HL-60/S4 treated with phorbol 12-myristate 13-acetate at 8.2 ng/mL for 4 days and 3 days (cell line): Measurements from ENCODE around the gene TGFB1.
"Not testable (repeated sequence)": the region's sequence is repeated elsewhere in the genome, so short reads cannot be mapped to it uniquely, and the experiment has no call there.

Experiments used
- in situ Hi-C: fragments of 300-500 bp; cut with MboI; formaldehyde crosslinking; loops from 2 replicates; pipeline ENCODE4 v1.15.0; 2022; ENCODE audit warnings: low sequenced_read_pairs

Gene TGFB1

GRCh38 chr19:41346916-41347315 is 6.8 kb downstream of the TGFB1 start:
- in situ Hi-C loops = not testable (repeated sequence)

GRCh38 chr19:41344162-41344561 is 9.6 kb downstream of the TGFB1 start:
- in situ Hi-C loops = no loop called here

GRCh38 chr19:41341669-41342490 is 11.8 kb downstream of the TGFB1 start:
- in situ Hi-C loops = no loop called here

DNA sequence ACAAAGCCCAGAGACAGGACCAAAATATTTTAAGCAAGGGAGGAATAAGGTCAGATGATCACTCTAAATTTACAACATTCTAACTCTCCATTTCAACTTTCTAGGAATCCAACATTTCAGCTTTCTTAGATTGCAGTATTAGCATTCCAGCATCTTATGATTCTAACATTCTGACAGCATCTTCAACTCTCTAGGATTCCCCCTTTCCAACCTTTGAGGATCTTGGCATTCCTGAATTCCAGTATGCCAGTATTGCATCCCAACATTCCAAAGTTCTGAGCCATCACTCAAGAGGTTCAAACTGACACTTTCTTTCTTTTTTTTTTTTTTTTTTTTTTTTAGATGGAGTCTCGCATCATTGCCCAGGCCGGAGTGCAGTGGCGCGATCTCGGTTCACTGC is 13.8 kb downstream of the TGFB1 start:
- in situ Hi-C loops = no loop called here

GRCh38 chr19:41335467-41335866 is 18.3 kb downstream of the TGFB1 start:
- in situ Hi-C loops = no loop called here

DNA sequence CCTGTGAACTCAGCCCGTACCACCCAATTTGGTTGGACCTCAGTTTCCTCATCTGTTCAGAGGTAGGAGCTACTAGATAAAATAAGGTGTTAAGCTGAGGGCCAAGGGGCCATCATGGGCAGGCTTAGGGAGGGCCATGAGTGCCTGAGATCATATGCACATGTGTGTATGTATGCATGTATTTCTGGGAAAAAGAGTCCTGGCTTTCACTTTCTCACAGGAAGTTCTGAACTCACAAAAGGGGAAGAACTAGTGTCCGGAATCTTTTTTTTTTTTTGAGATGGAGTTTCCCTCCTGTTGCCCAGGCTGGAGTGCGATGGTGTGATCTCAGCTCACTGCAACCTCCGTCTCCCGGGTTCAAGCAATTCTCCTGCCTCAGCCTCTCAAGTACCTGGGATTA is 18.9 kb downstream of the TGFB1 start:
- in situ Hi-C loops = no loop called here

GRCh38 chr19:41332468-41332867 is 21.3 kb downstream of the TGFB1 start:
- in situ Hi-C loops = no loop called here

DNA sequence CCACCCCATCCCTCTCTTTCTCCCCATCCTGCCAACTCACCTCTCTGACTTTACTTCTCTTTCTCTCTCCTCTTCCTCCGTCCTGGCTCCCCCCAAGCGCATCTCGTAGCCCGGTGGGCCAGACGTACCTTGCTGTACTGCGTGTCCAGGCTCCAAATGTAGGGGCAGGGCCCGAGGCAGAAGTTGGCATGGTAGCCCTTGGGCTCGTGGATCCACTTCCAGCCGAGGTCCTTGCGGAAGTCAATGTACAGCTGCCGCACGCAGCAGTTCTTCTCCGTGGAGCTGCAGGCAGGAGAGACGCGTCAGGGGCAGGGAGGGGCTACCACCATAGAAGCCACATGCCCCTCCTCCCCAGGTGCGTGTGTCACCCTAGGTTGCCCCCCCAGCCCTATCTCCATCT is 21.7 kb downstream of the TGFB1 start:
- in situ Hi-C loops = no loop called here

DNA sequence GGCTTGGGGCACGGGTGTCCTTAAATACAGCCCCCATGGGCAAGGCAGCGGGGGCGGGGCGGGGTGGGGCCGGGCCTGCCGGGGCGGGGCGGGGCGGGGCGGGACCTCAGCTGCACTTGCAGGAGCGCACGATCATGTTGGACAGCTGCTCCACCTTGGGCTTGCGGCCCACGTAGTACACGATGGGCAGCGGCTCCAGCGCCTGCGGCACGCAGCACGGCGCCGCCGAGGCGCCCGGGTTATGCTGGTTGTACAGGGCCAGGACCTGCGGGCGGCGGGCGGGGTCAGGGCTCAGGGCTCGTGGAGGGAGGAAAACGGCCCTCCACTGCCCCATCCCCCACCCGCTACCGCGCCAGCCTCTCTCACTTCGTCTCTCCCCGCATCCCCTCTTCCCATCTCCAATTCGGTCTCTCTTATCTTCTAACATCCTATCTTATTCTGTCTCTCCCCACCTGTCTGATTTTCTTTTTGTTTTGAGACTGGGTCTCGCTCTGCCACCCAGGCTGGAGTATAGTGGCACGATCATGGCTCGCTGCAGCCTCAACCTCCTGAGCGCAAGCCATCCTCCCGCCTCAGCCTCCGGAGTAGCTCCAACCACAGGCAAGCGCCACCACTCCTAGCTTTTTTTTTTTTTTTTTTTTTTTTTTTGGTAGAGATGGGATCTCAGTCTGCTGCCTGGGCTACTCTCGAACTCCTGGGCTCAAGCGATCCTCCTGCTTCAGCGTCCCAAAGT is 22.6 kb downstream of the TGFB1 start:
- in situ Hi-C loops = no loop called here

DNA sequence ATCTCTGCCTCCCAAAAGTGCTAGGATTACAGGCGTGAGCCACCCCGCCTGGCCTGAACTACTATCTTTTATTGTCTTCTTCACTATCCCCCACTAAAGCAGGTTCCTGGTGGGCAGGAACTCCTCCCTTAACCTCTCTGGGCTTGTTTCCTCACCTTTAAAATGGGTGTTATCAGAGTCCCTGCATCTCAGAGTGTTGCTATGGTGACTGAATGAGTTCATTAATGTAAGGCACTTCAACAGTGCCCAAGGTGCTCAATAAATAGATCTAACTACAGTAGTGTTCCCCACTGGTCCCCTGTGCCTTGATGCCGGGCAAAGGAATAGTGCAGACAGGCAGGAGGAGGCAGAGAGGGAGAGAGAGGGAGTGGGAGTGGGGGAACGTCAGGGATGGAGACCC is 23.2 kb downstream of the TGFB1 start:
- in situ Hi-C loops = no loop called here

DNA sequence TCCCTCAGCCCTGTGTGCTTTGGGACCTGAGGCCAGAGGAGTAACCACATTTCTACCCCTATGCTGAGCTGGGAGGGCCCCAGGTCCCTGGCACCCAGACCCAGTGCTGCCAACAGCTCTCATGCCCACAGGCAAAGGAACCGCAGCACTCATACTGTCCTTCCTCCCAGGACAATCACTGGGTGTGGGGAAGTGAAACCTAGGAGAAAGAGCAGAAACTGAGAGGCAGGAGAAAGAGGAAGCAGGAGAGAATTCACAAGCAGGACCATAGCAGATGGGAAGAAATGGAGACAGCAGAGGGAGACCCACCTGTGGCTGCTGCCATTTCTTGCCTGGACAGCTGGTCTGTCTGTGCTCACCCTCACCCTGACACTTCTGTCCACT is 24.9 kb downstream of the TGFB1 start:
- in situ Hi-C loops = no loop called here

DNA sequence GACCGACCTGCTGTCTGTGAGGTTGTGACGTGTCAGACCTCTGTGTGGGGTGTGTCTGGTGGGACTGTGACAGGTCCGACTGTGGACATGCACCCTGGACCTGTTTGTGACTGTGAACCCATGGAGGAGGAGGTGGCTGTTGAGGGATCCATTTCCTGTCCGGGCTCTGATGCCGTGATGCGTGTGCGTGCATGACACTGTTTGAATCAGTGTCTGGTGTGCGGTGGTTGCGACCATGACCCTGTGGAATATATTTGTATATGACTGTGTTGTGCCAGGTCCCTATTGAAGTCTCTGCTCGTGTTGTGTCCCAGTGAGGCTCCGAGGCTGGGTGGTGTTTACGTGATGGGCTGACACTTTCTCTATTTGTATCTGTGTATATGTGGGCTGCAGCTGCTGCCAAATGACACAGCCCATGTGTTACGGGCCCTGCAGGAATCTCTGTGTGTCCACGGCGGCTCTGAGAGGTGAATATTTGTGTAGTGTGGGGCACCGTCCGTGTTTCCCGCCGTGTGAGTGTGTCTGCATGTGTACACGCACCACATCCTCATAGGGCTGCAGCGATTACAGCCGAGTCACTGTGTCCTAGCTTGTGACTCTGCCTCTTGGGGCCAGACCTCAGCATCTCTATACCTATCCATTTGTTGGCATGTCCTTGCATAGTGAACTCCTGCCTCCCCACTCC is 25.4 kb downstream of the TGFB1 start:
- in situ Hi-C loops = no loop called here

DNA sequence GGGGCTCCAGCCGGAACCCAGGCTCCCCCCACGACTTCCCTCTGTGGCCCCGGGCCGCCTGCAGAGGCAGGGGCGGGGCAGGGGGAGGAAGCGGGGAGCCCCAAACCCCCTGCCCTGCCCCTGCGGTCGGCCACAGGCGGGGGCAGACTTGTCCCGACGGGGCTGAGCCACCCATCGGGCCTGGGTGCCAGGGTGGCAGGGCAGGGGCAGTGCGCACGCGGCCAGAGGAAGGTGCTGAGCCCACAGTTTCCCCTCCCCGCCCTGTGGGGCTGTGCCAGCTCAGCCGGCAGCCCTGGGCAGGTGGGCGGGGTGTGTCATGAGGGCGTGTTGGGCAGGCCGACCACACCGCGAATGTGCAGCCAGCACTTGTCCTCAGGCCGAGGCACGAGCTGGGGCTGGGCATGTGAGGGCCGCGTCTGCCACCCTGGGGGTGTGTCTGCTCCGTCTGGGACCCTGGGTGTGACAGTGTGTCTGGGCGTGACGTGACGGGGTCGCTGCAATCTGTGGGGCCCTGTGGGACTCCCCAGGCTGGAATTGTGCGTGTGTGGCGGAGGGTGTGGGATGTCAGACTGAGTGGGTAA is 26.1 kb downstream of the TGFB1 start:
- in situ Hi-C loops = no loop called here

DNA sequence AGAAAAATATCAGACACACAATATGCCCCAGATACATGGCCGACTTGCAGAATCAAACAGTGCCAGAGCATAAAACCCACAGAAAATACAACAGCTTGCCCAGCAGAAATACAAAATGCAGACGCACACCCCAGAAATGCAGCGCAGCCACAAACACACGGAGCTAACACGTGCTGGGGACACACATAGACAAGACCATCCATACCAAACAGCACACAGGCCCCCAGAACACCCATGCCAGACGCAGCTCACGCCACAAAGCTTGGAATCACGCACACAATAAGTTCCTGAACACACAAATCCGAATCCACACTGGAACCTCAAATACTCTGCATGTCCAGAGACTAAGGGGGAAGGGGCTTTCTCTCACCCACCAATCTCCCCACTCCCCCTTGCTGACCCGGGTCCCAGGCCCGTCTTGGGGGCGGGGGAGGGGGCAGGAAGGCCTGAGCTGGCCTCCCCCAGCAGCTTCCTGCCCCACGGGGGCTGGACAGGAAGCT is 26.6 kb downstream of the TGFB1 start:
- in situ Hi-C loops = no loop called here

DNA sequence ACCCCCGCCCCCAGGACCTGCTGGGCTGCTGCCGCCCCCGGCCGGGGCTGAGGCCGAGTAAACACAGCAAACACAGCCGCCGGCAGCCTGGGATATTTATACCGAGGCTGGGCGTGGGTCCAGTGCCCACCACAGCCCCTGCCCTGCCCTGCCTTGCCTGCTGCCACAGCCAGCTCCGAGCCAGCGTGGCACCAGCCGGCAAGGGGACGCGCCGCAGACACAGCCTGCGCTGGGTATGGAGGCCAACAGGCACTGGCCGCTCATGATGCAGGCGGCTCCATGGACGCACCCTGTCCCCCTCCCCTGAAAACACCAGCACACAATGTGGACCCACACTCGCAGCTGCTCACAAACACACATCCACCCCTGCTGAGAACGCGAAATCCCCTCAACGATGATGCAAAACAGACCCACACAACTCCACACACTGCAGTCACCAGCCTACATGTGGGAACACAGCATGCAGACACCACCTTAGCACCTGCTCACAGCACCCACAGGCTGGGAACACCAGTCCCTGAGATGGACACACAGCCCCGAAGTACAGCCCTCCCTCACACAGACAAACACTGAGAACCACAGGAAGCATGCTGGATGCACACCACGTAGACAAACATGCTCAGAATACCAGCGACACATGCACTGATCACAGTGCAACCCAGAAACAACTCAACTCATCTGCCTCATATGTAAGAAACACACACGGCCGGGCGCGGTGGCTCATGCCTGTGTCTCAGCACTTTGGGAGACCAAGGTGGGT is 27.6 kb downstream of the TGFB1 start:
- in situ Hi-C loops = no loop called here

DNA sequence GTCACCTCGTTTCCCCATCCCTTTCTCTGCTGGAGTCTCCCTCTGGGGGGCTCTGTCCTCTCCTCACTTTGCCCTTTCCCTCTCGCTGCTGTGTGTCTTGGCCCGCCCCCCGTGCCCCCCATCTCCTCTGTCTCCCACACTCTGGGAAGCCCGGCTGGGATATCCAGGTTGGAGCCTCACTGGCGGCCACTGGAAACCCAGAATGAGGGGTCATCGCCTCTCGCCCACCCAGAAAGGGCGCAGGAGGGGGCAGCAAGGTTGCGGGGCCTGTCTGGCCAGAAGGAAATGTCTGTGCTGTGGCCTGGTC is 28.1 kb downstream of the TGFB1 start:
- in situ Hi-C loops = no loop called here

DNA sequence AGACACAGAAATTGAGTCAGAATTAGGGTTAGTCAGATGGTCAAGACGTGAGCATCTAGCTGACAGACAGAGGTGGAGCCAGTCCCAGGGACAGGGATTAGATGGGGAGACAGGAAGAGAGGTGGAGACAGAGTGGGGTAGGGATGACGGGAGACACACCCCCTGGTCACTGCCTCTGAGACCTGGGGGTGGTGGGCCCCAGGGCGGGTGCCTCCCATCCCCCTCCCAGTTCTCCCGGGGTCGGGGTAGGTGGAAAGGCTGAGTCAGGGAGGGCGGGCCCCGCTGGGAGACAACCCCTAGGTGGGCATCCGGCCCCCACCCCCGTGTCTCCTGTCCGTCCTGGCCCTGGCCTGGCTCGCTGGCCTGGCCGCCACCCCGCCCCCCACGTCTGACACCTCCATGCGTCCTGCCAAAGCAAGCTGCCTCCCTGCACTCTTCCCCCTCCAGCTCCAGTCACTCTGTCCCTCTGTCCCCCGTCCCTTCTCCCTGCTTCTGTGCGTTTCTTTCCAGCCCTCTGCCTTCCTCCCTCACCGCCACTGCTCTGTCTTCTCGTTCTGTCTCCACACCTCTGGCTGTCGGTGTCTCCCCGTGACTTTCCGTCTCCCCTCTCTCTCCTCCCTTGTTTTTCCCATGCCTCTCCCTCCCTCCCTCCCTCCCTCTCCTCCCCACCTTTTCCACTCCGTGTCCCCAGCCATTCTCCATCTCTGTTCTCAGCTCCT is 28.6 kb downstream of the TGFB1 start:
- in situ Hi-C loops = no loop called here

DNA sequence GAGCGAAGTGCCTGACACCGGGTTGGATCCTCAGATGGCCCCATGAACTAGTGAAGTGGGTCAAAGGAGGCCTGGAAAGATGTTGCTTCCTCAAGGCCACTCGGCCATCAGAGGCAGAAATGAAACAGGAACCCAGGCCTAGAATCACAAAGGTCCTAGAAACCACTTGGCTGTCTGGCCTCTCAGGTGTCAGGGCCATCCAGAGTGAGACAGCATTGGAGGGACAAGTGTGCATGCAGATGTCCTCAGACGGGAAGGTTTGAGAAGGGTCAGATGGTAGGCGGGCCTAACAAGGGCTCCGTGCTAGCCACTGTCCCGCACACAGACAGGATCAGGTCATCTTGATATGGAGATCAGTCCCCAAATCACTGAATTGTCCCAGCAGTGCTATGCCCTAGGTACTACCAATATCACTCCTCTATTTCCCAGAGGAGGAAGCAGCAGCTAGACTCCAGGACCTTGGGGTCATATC is 29.5 kb downstream of the TGFB1 start:
- in situ Hi-C loops = no loop called here

GRCh38 chr19:41323430-41324125 is 30.1 kb downstream of the TGFB1 start:
- in situ Hi-C loops = no loop called here
